ENCODE measurements around the gene SMAD2.
A peak's percentile ranks its signal among the peaks of the same experiment; 100 is the strongest.

Gene SMAD2

DNA sequence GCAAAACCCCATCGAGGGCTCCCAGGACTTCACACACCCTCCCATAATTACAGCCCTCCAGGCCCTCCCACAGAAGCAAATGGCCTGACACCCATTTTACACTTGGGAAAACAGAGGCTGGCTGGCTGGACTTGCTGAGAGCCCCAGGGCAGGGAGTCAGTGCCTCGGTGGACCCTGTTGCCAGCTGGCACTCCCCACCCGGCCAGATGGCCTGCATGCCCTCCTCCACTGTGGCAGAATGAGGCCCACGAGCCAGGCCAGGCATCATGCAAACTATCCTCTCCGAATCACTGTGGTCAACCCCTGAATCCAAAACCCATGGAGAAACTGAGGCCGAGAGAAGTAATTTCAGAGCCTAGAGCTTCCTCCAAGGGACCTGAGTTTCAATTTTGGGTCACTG, 129.7 kb downstream of the SMAD2 start:
- DNase-seq (ENCODE audit: low read depth), result no peak
- TF ChIP-seq, protein P1, sequence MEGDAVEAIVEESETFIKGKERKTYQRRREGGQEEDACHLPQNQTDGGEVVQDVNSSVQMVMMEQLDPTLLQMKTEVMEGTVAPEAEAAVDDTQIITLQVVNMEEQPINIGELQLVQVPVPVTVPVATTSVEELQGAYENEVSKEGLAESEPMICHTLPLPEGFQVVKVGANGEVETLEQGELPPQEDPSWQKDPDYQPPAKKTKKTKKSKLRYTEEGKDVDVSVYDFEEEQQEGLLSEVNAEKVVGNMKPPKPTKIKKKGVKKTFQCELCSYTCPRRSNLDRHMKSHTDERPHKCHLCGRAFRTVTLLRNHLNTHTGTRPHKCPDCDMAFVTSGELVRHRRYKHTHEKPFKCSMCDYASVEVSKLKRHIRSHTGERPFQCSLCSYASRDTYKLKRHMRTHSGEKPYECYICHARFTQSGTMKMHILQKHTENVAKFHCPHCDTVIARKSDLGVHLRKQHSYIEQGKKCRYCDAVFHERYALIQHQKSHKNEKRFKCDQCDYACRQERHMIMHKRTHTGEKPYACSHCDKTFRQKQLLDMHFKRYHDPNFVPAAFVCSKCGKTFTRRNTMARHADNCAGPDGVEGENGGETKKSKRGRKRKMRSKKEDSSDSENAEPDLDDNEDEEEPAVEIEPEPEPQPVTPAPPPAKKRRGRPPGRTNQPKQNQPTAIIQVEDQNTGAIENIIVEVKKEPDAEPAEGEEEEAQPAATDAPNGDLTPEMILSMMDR (IDR thresholded peaks at IDR 0.05; ENCODE audit: low read length, missing control alignments), result no peak
- no peak overlapping the region for H3K4me3 ChIP-seq (replicated peaks; ENCODE audit: low read depth, low read length)

DNA sequence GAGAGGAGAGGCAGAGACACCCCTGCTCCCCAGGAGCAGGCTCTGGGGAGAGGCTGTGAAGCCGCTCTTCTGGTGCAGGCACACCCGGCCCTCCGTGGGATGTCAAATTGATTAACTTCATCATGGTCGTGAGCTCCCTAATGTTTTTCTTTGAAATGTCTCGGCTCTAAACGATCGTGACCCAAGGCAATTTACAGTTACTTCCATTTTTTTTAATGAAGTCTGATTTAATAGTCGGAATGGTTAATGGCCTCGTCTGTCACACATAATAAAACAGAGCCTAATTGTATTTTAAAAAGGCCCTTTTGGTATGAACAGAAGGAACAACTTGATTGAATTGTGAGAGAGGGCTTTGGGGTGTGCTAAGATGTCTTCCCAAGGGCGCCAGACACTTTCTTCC, 130.2 kb downstream of the SMAD2 start:
- H3K4me3 ChIP-seq (replicated peaks; ENCODE audit: low read depth, low read length), result no peak overlapping the region
- TF ChIP-seq, protein P1 (IDR thresholded peaks at IDR 0.05; ENCODE audit: low read length, missing control alignments), result no peak
- no peak for DNase-seq (ENCODE audit: low read depth)

DNA sequence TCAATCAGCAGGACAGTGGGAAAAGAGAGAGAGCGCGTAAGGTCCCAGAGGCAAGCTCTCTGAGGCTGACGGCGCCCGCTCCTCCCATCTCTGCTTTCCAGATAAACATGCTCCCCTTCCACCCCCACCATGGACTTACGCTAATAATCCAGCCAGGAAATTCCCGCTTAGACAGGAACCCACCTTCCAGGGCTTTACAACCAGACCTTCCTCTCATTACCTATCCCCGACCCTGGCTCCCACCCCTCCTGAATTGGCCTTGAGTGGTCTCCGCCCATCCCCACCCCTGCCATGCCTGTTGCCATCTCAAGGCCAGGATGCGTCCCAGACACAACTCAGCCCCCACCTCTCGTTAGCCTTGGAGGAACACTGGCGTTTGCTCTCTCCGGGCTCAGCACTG, 131.1 kb downstream of the SMAD2 start:
- TF ChIP-seq, protein P1 (IDR thresholded peaks at IDR 0.05; ENCODE audit: low read length, missing control alignments), result no peak
- H3K4me3 ChIP-seq (replicated peaks; ENCODE audit: low read depth, low read length), result no peak overlapping the region
- no peak for DNase-seq (ENCODE audit: low read depth)

DNA sequence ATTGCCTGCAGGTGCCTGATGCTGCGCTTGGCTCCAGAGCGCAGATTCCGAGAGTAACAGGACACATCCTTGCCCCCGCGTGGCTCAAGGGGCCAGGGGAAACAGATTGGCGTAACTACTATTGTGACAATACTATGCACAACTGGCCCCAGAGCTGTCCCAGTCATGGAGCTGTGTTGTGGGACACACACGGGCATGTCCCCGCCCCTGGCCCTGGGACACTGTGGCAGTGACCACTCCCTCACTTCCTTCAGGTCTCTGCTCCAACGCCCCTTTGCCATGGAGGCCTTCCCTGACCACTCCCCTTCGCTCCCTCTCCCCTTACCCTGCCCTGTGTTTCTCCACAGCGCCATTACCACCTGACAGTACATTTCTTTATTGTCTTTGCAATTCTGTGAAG, 132.1 kb downstream of the SMAD2 start:
- H3K4me3 ChIP-seq (replicated peaks; ENCODE audit: low read depth, low read length), result no peak overlapping the region
- TF ChIP-seq, protein P1 (IDR thresholded peaks at IDR 0.05; ENCODE audit: low read length, missing control alignments), result no peak
- DNase-seq (ENCODE audit: low read depth), result no peak

DNA sequence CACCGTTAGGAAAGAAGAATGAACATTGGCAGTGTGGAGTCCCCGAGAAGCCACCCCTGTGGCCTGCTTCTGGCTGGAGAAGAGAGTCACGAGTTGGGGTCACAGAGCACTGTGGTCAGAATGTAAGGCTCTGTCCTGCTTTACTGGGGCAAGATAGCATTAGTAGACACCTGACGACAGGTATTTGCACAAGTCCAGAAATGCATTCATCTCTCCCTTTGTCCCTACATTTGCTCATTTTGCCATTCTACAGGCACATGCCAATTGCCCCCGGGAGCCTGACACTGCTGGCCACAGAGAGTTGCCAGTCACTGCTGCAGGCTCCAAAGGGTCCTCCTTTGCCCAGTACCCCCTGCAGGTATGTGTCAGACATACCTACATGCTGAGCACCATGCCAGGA, 133.3 kb downstream of the SMAD2 start:
- H3K4me3 ChIP-seq (replicated peaks; ENCODE audit: low read depth, low read length), result no peak overlapping the region
- DNase-seq (ENCODE audit: low read depth), result no peak

DNA sequence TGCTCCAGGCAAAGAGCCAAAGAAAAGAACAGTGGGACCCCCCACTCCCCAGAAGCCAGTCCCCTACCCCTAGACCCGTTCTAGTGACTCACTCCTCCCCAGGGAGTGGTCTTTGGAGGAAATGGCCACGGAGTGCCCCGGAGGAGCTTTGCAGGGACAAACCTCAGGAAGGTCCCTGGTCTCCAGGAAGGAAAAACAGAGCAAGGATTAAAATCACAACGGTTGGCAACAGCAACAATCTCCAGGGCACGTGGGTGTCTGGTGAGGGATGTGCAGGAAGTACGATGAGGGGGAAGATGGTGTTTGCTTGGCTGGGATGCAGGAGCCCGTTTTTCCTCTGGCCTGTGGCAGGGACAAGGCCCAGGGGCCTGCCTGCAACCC, 135.0 kb downstream of the SMAD2 start:
- no peak overlapping the region for H3K4me3 ChIP-seq (replicated peaks; ENCODE audit: low read depth, low read length)
- TF ChIP-seq, protein P1 (IDR thresholded peaks at IDR 0.05; ENCODE audit: low read length, missing control alignments), result no peak
- peak; percentile 63 for DNase-seq (ENCODE audit: low read depth)

More for the DNA sequence above, 133.3 kb downstream of the SMAD2 start:
- TF ChIP-seq, protein P1 (IDR thresholded peaks at IDR 0.05; ENCODE audit: low read length, missing control alignments), result no peak

DNA sequence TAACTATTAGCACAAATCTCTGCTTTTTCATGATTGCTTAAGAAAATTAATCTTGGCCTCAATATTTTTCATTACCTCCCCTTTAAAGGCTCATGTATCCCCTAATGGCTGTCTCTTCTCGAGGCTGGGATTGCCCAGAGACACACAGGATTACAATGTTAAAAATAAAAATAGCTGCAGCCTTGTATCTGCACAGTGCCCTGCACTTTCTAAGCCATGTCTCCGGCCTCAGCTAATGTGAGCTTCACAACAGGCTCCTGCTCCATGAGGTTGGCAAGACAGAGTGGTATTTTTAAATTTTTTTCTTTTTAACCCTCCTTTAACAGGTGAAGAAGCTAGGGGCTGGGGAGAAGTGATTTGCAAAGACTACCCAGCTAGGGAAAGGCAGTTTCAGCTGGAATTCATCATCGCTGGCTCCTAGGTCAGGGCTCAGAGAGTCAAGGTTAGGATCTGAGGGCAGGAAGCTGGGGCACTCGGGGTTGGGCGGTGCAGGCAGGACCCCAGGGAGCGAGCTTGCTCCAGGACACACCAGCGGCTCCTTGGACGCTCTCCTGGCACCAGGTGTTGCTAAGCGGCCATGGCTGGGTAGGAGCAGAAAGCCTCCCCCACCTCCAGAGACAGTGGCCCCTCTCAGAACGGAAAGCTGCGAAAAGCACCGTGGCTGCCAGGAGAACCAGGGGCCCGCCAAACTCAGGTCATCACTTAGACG, 135.6 kb downstream of the SMAD2 start:
- DNase-seq (ENCODE audit: low read depth), result peak; percentile 7
- H3K4me3 ChIP-seq (replicated peaks; ENCODE audit: low read depth, low read length), result no peak overlapping the region
- TF ChIP-seq, protein P1 (IDR thresholded peaks at IDR 0.05; ENCODE audit: low read length, missing control alignments), result no peak

Measured in fibroblast of pulmonary artery (primary cell).